HG03558 (cell line): ENCODE data around the gene FAM20B.
"Not testable (repeated sequence)": the region's sequence is repeated elsewhere in the genome, so short reads cannot be mapped to it uniquely, and the experiment has no call there.

Source experiments
- ATAC-seq: cut with Tn5 transposase; IDR thresholded peaks from one replicate; pipeline ENCODE4 v1.9.1; 2021; ENCODE audit warnings: moderate number of reproducible peaks; ENCODE audit not compliant: unreplicated experiment; ENCODE audit errors: extremely low read depth

Gene FAM20B

GRCh38 chr1:179025125-179025974 is at the start of gene FAM20B:
Gene FAM20B (plus strand): TSS chr1:179025894. CDS start chr1:179043848, 17,954 bp downstream.
- peak; percentile 40 for ATAC-seq

- no peak for ATAC-seq
These were observed 49.2 kb upstream of the FAM20B start for GRCh38 chr1:178976541-178976940.

- ATAC-seq = no peak
These were observed 39.5 kb upstream of the FAM20B start for GRCh38 chr1:178986204-178986603.

- not testable (repeated sequence) for ATAC-seq
These were observed 37.5 kb upstream of the FAM20B start for GRCh38 chr1:178988198-178988597.

- no peak for ATAC-seq
These were observed 32.1 kb upstream of the FAM20B start for GRCh38 chr1:178993559-178993958.

- no peak for ATAC-seq
These were observed 28.3 kb upstream of the FAM20B start for GRCh38 chr1:178997428-178997827.

- ATAC-seq = no peak
These were observed 27.4 kb upstream of the FAM20B start for GRCh38 chr1:178998295-178998694.

- ATAC-seq = no peak
These were observed 26.6 kb upstream of the FAM20B start for GRCh38 chr1:178999061-178999460.

- ATAC-seq = no peak
These were observed 24.2 kb upstream of the FAM20B start for GRCh38 chr1:179001451-179001850.

- ATAC-seq = not testable (repeated sequence)
These were observed 23.6 kb upstream of the FAM20B start for GRCh38 chr1:179002064-179002463.

GRCh38 chr1:179002552-179003345 is 22.9 kb upstream of the FAM20B start:
- ATAC-seq = no peak

GRCh38 chr1:179003512-179004066 is 22.1 kb upstream of the FAM20B start:
- ATAC-seq = no peak

GRCh38 chr1:179007233-179007632 is 18.5 kb upstream of the FAM20B start:
- ATAC-seq = no peak

GRCh38 chr1:179010671-179011070 is 15.0 kb upstream of the FAM20B start:
- no peak for ATAC-seq

- no peak for ATAC-seq
These were observed 13.7 kb upstream of the FAM20B start for GRCh38 chr1:179012038-179012437.

GRCh38 chr1:179014123-179014522 is 11.6 kb upstream of the FAM20B start:
- ATAC-seq = no peak

GRCh38 chr1:179015396-179015795 is 10.3 kb upstream of the FAM20B start:
- ATAC-seq = no peak

GRCh38 chr1:179016706-179017382 is 8.8 kb upstream of the FAM20B start:
- no peak for ATAC-seq

- no peak for ATAC-seq
These were observed 8.0 kb upstream of the FAM20B start for GRCh38 chr1:179017383-179018326.
